ENCODE measurements around the gene KCNQ5.

KCNQ5 gene

GRCh38 chr6:73203098-73203497, 581.2 kb downstream of the KCNQ5 start:
- Histone ChIP-seq H3K4me2 (ENCODE audit: low read length) (no peak overlapping the region), H3K9me3 (ENCODE audit: control insufficient read depth, low read length) (no peaks in the 10 kb centered on the region), H3K27me3 (ENCODE audit: control insufficient read depth, insufficient read depth, low read length) (no peaks in the 10 kb centered on the region), H3K4me1 (no peaks in the 10 kb centered on the region), H3K4me3 (ENCODE audit: low read depth, low read length) (no peak overlapping the region), H3K79me2 (no peaks in the 10 kb centered on the region), H2AFZ (no peak overlapping the region), H3K9ac (no peak overlapping the region), H3K36me3 (ENCODE audit: control insufficient read depth, insufficient read depth, low read length) (no peaks in the 10 kb centered on the region), H3K27ac (no peak overlapping the region)
- no peak for TF ChIP-seq CTCF (IDR thresholded peaks at IDR 0.05)

GRCh38 chr6:73204252-73204651, 582.4 kb downstream of the KCNQ5 start:
- Histone ChIP-seq H3K79me2 (no peaks in the 10 kb centered on the region), H3K9me3 (ENCODE audit: control insufficient read depth, low read length) (no peaks in the 10 kb centered on the region), H2AFZ (no peak overlapping the region), H3K9ac (no peak overlapping the region), H3K36me3 (ENCODE audit: control insufficient read depth, insufficient read depth, low read length) (no peaks in the 10 kb centered on the region), H3K27me3 (ENCODE audit: control insufficient read depth, insufficient read depth, low read length) (no peaks in the 10 kb centered on the region), H3K4me3 (ENCODE audit: low read depth, low read length) (no peak overlapping the region), H3K27ac (no peak overlapping the region), H3K4me2 (ENCODE audit: low read length) (no peak overlapping the region), H3K4me1 (no peaks in the 10 kb centered on the region)
- no peak for TF ChIP-seq CTCF (IDR thresholded peaks at IDR 0.05)

- no peaks in the 10 kb centered on the region for H3K79me2 ChIP-seq
- H3K36me3 ChIP-seq (ENCODE audit: control insufficient read depth, insufficient read depth, low read length) = no peaks in the 10 kb centered on the region
- no peak overlapping the region for H3K9ac ChIP-seq
- TF ChIP-seq CTCF (IDR thresholded peaks at IDR 0.05) = no peak
- H2AFZ ChIP-seq = no peak overlapping the region
- no peak overlapping the region for H3K4me2 ChIP-seq (ENCODE audit: low read length)
- no peaks in the 10 kb centered on the region for H3K9me3 ChIP-seq (ENCODE audit: control insufficient read depth, low read length)
- H3K4me1 ChIP-seq = no peaks in the 10 kb centered on the region
- no peaks in the 10 kb centered on the region for H3K27me3 ChIP-seq (ENCODE audit: control insufficient read depth, insufficient read depth, low read length)
- no peak overlapping the region for H3K4me3 ChIP-seq (ENCODE audit: low read depth, low read length)
- H3K27ac ChIP-seq = no peak overlapping the region
These were observed 585.5 kb downstream of the KCNQ5 start for GRCh38 chr6:73207221-73207837.

GRCh38 chr6:73209117-73209516, 587.3 kb downstream of the KCNQ5 start:
- H3K36me3 ChIP-seq (ENCODE audit: control insufficient read depth, insufficient read depth, low read length) = no peaks in the 10 kb centered on the region
- H3K79me2 ChIP-seq = no peaks in the 10 kb centered on the region
- no peak overlapping the region for H3K9ac ChIP-seq
- H3K27me3 ChIP-seq (ENCODE audit: control insufficient read depth, insufficient read depth, low read length) = no peaks in the 10 kb centered on the region
- H2AFZ ChIP-seq = no peak overlapping the region
- H3K9me3 ChIP-seq (ENCODE audit: control insufficient read depth, low read length) = no peaks in the 10 kb centered on the region
- no peak overlapping the region for H3K4me2 ChIP-seq (ENCODE audit: low read length)
- no peak overlapping the region for H3K27ac ChIP-seq
- no peak overlapping the region for H3K4me3 ChIP-seq (ENCODE audit: low read depth, low read length)
- TF ChIP-seq CTCF (IDR thresholded peaks at IDR 0.05) = no peak
- H3K4me1 ChIP-seq = no peaks in the 10 kb centered on the region

- H3K27ac ChIP-seq = no peak overlapping the region
- no peak overlapping the region for H3K4me2 ChIP-seq (ENCODE audit: low read length)
- H3K79me2 ChIP-seq = no peaks in the 10 kb centered on the region
- H3K4me1 ChIP-seq = no peaks in the 10 kb centered on the region
- no peak overlapping the region for H3K4me3 ChIP-seq (ENCODE audit: low read depth, low read length)
- no peak overlapping the region for H3K9ac ChIP-seq
- TF ChIP-seq CTCF (IDR thresholded peaks at IDR 0.05) = no peak
- H3K36me3 ChIP-seq (ENCODE audit: control insufficient read depth, insufficient read depth, low read length) = no peaks in the 10 kb centered on the region
- no peaks in the 10 kb centered on the region for H3K9me3 ChIP-seq (ENCODE audit: control insufficient read depth, low read length)
- H2AFZ ChIP-seq = no peak overlapping the region
- H3K27me3 ChIP-seq (ENCODE audit: control insufficient read depth, insufficient read depth, low read length) = no peaks in the 10 kb centered on the region
These were observed 595.0 kb downstream of the KCNQ5 start for GRCh38 chr6:73216859-73217258.

Data from parathyroid adenoma (tissue), 2 donors.